Activated gamma-delta T cell (primary cell): ENCODE measurements around the gene ATG101.

Experiments
- DNase-seq: peaks from one replicate; lab custom pipeline; 2025; lab: John Stamatoyannopoulos, UW
- total RNA-seq, 2 donors: gene quantifications; one replicate each; lab custom pipeline; 2026; lab: John Stamatoyannopoulos, UW

Gene ATG101
- 18.9 to 20.1 reads per million in 2 donors for total RNA-seq

DNA sequence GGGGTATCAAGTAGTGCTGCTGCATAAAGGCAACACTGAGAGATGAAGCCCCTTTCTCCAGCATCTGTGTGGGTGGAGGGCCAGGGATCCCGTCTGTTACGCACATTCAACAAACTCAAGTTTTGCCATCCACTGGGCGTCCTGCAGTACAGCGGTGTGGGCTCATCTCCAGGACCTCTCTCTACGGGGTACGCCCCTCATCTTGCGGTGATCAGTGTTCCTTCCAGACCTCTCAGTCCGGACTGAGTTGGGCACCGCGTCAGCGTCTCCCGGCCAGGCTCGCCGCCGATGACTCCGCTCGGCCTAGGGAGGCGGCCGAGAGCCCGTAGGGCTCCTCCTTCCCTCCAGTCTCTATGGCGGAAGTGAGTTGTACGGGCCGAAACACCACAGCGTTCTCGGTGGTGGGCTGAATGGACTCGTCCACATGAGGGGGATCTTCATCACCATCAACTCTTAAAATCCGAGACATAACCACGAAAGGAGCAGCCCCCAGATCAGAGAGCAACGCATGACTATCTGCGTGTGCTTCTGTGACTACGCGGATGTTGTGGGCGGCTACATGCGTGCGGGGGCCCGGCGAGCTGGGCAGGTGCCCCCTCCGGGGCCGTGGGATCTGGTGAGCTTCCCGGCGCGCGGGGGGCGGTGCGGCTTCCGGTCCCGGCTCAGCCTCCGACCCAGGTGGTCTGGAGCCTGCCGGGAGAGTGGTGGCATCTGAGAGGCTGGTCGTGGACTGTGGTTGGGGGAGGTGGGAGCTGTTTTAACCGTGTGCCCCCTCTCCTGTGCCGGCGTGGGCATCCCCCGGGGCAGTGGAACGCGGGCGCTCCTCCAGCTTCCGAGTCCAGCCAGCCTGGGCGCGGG lies at the start of gene ATG101:
Gene ATG101, plus strand, starts transcription at position 652 of the 858 bp plus-strand sequence. CDS start 3,673 bp downstream, outside the sequence.
- peak; percentile 73 for DNase-seq

GRCh38 chr12:52020539-52021336 lies 49.0 kb upstream of the ATG101 start:
- no peak for DNase-seq

- DNase-seq = no peak
These were observed 47.0 kb upstream of the ATG101 start for GRCh38 chr12:52022841-52023181.

- peak; percentile 86 for DNase-seq
These were observed 46.4 kb upstream of the ATG101 start for GRCh38 chr12:52023182-52023975.

DNA sequence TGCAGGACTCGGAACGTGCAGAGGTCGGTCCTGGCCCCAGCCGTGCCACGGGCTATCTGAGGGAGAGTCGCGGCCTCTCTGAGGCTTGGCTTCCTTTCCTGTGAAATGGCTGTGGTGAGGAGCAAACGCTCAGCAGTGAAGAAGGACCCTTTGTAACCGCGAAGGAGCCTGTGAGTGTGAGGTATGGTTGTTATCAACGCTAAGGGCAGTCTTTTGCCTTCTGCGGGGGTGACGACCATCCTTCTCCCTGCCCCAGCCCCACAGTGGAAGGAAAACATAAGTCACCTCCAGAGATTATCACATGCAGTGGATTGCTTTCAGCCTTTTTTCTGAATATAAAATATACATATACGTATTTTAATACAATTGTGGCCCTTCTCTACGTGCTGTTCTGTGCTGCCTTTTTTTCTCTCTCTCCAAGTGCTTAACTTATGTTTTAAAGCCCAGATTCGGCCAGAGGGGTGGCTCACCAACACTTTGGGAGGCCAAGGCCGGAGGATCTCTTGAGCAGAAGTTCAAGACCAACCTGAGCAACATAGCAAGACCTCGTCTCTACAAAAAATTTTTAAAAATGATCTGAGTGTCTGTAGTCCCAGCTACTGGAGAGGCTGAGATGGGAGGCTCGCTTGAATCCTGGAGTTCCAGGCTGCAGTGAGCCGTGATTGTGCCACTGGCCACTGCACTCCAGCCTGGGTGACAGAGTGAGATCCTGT lies 45.6 kb upstream of the ATG101 start:
- DNase-seq = no peak

DNA sequence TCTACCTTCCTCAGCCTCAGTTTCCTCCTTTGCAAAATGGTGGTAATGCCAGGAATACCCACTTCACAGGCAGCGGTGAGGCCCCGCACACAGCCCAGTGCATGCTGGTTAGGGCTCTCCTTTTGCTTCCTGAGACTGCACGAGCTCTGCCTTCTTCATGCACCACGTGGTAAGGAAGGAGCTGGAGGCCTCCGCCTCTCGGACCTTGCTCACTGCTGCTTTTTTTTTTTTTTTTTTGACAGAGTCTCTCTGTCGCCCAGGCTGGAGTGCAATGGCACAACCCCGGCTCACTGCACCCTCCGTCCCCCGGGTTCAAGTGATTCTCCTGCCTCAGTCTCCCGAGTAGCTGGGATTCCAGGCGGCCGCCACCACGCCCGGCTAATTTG lies 44.9 kb upstream of the ATG101 start:
- no peak for DNase-seq

GRCh38 chr12:52026263-52026662 lies 43.5 kb upstream of the ATG101 start:
- DNase-seq = no peak

- DNase-seq = no peak
These were observed 42.5 kb upstream of the ATG101 start for GRCh38 chr12:52027085-52027843.

GRCh38 chr12:52029685-52030084 lies 40.1 kb upstream of the ATG101 start:
- no peak for DNase-seq

- no peak for DNase-seq
These were observed 37.4 kb upstream of the ATG101 start for GRCh38 chr12:52032446-52032803.

DNA sequence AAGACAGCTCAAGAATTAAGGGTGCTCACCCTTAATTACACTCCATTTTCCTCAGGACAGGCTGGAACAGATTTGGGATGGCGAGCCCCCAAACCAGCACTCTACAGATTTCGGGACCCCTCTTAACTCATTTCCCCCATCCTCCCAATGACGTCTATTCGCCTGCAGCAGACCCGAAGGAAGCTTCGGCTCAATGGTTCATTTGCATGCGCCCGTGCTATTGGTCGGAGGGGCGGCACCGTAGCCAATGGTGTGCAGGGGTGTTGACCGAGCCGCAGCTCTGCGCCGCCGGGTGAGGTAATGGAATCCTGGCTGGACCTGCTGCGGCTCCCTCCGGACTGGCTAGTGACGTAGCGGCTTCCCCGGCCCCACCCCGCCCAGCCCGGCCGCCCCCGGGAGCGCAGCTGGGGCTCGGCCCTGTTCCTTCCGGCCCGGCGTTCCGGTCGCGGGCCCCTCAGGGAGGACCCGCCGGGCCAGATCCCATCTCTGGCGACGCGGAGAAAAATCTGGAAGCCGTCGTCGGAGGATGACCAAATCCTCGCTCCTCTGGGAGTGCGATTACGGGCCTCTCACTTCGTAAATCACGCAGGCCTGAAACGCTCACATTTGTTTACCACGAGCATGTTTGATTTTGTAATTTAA lies 36.9 kb upstream of the ATG101 start:
- DNase-seq = peak; percentile 90

- DNase-seq = no peak
These were observed 36.2 kb upstream of the ATG101 start for GRCh38 chr12:52033446-52034140.

DNA sequence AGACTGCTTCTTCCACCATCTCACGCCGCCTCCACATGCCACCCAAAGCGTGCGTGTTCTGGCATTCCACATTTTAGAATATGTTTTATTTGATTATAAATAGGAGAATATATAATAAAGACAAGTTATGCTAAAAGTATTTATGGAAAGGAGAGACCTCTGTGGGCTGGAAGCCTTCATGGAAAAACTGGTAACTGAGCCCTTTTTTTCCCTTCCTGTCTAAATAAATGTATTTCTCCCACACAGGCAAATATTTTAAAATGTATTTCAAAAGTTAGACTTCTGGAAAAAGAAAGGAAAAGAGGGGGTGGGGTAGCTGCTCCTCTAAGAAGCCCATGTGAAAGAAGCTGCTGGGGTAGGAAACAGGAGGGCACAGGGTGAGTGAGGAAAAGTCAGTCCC lies 34.6 kb upstream of the ATG101 start:
- DNase-seq = no peak

- no peak for DNase-seq
These were observed 33.9 kb upstream of the ATG101 start for GRCh38 chr12:52035926-52036325.

- peak; percentile 90 for DNase-seq
These were observed 33.1 kb upstream of the ATG101 start for GRCh38 chr12:52036587-52037171.

GRCh38 chr12:52037248-52037861 lies 32.4 kb upstream of the ATG101 start:
- no peak for DNase-seq

DNA sequence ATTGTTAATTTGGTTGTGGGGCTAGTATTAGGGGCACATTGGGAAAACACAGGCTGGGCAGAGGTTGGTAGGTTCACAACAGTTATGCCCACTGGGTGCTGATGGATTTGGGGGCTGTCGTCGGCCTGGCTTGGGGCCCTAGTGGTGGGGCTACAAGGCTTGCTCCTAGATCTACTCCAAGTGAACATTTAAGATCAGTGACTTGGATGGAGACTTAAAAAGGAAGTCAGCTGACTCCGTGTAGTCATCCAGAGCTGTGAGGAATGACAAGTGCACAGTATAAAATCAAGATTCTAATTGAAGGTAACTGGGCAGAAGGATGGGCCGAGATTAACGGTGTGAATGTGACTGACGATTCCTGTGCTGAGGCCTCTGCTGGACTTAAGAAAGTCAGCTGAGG lies 31.3 kb upstream of the ATG101 start:
- DNase-seq = no peak

DNA sequence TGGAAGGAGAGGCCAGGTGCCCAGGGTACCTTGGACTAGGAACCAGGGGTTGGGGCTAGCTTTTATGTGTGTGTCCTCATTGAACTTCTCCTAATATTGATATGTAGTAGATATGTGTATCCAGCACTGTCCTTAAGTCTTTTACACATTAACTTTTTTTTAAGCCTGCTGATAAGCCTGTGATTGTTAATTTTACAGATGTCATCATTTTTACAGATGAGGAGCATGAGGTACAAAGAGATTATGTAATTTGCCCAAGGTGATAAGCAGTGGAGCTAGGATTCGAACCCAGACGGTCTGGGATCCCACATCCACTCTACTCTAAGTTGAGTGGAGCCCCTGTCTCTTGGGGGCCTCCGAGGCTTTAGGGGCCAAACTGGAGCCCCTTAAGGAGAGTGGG lies 28.7 kb upstream of the ATG101 start:
- no peak for DNase-seq

DNA sequence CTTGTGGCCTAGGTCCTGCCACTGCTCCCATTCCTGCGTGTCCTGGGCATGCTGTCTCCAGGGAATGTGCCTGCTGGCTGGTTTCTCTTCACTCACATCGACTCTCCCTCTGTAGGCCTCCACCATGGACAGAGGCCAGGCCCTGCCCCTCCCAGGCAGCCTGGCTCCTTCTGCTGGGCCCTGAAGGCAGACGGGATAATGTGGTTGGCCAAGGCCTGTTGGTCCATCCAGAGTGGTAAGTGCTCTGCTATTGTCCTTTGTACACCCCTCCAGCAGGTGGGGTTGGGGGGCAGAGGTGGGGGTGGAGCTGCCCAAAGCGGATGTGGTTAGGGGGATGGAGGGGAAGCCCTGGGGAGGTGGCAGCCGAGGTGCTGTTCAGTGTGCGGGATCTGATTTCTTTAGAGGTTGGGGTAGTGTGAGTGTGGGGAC lies 28.1 kb upstream of the ATG101 start:
- no peak for DNase-seq
